Mammary epithelial cell (primary cell): Measurements from ENCODE around the gene SYT9.

Experiments
- CTCF ChIP-seq, 2 donors: IDR thresholded peaks in 1 of 2; conservative IDR thresholded peaks in 1 of 2; 2 replicates each; pipeline ENCODE4 v1.5.1; 2011 to 2012; ENCODE audit warnings: inconsistent platforms in 2 of 2, low read length in 2 of 2, mild to moderate bottlenecking in 2 of 2, control low read depth in 1 of 2, low read depth in 1 of 2; ENCODE audit not compliant: insufficient read depth in 1 of 2; ENCODE audit errors: extremely low read depth in 1 of 2
- EZH2 ChIP-seq: IDR thresholded peaks from 2 replicates; pipeline ENCODE4 v1.6.1; 2012; ENCODE audit warnings: low read length, inconsistent platforms, borderline replicate concordance

GRCh38 chr11:7484645-7485044 lies 232.9 kb downstream of the SYT9 start:
- no peak for TF ChIP-seq CTCF (conservative IDR thresholded peaks at IDR 0.05 in 1 of 2, IDR thresholded peaks at IDR 0.05 in 1 of 2; ENCODE audit: extremely low read depth in 1 of 2, insufficient read depth in 1 of 2, low read depth in 1 of 2, low read length in 2 of 2)
- no peak for TF ChIP-seq EZH2
